Brain microvascular endothelial cell (primary cell): Measurements from ENCODE around the gene ANXA5.
A peak's percentile ranks its signal among the peaks of the same experiment; 100 is the strongest.

Source experiments
- DNase-seq: peaks from one replicate; pipeline ENCODE4 v3.0.0-alpha.2; 2020
- H3K27ac ChIP-seq: fragments of 250-450 bp; sonication (Bioruptor Pico); 2 replicates; pipeline ENCODE4 v1.5.1; 2020; ENCODE audit warnings: mild to moderate bottlenecking, moderate library complexity
- H3K27me3 ChIP-seq: fragments of 250-450 bp; sonication (Bioruptor Pico); replicated peaks from 2 replicates; pipeline ENCODE4 v1.5.1; 2020; ENCODE audit warnings: mild to moderate bottlenecking
- H3K36me3 ChIP-seq: fragments of 250-450 bp; sonication (Bioruptor Pico); replicated peaks from 2 replicates; pipeline ENCODE4 v1.5.1; 2020; ENCODE audit warnings: mild to moderate bottlenecking
- H3K4me3 ChIP-seq: 2 replicates; pipeline ENCODE4 v1.5.1; 2011; ENCODE audit warnings: low read depth, mild to moderate bottlenecking, control low read depth, low read length, moderate library complexity
- CTCF ChIP-seq: IDR thresholded peaks from 2 replicates; pipeline ENCODE4 v1.5.1; 2011; ENCODE audit warnings: low read depth, mild to moderate bottlenecking, moderate library complexity, low read length, control low read depth, inconsistent platforms; ENCODE audit errors: missing control alignments
- in situ Hi-C: cut with HindIII; loops from 2 replicates; pipeline ENCODE4 v1.10.0; 2017; ENCODE audit warnings: low sequenced_read_pairs, low pct_ligation_motif_present

ANXA5 gene

GRCh38 chr4:121675715-121676114 lies 21.1 kb downstream of the ANXA5 start:
- H3K36me3 ChIP-seq: peaks cover 84% of the 10 kb centered on the region
- TF ChIP-seq CTCF: peak; percentile 61
- DNase-seq: peak; percentile 32
- in situ Hi-C loops: no loop called here
- H3K27me3 ChIP-seq: no peaks in the 10 kb centered on the region
- no peak overlapping the region for H3K27ac ChIP-seq
- H3K4me3 ChIP-seq: no peak overlapping the region

- Histone ChIP-seq H3K36me3 (peaks cover 83% of the 10 kb centered on the region), H3K27me3 (no peaks in the 10 kb centered on the region), H3K4me3 (no peak overlapping the region), H3K27ac (no peak overlapping the region)
- no peak for TF ChIP-seq CTCF
- DNase-seq: no peak
- in situ Hi-C loops: no loop called here
Measured at GRCh38 chr4:121674696-121675095, 22.1 kb downstream of the ANXA5 start.

- H3K27me3 ChIP-seq: no peaks in the 10 kb centered on the region
- no peak overlapping the region for H3K4me3 ChIP-seq
- no peak for TF ChIP-seq CTCF
- in situ Hi-C loops: no loop called here
- no peak overlapping the region for H3K27ac ChIP-seq
- DNase-seq: no peak
- peaks cover 79% of the 10 kb centered on the region for H3K36me3 ChIP-seq
Measured at GRCh38 chr4:121674191-121674590, 22.6 kb downstream of the ANXA5 start.

GRCh38 chr4:121669163-121669550 lies 27.6 kb downstream of the ANXA5 start:
- peak; percentile 53 for DNase-seq
- H3K36me3 ChIP-seq: peaks cover 51% of the 10 kb centered on the region
- in situ Hi-C loops: no loop called here
- H3K4me3 ChIP-seq: no peak overlapping the region
- peak overlapping the region; percentile 90 for H3K27ac ChIP-seq
- no peaks in the 10 kb centered on the region for H3K27me3 ChIP-seq
- TF ChIP-seq CTCF: no peak

GRCh38 chr4:121668368-121669162 lies 28.2 kb downstream of the ANXA5 start:
- H3K27ac ChIP-seq: peak overlapping the region; percentile 90
- no peaks in the 10 kb centered on the region for H3K27me3 ChIP-seq
- in situ Hi-C loops: no loop called here
- TF ChIP-seq CTCF: no peak
- peaks cover 48% of the 10 kb centered on the region for H3K36me3 ChIP-seq
- H3K4me3 ChIP-seq: no peak overlapping the region
- DNase-seq: peak; percentile 94
